HepG2 (cell line): ENCODE data around the gene ELP5. TPM values are rescaled to one million over a fixed set of nuclear protein-coding genes. Genes with fewer than 3 reads are reported as not detected.

Experiments used
- ATAC-seq: fragments of 200-7000 bp; cut with Tn5 transposase; 3 replicates; pipeline ENCODE4 v1.9.1; 2020; ENCODE audit warnings: mild to moderate bottlenecking, moderate library complexity
- BruUV-seq: library from RNA; stranded (reverse); fragments of 400-500 nt; replicated peaks from 2 replicates; lab custom pipeline; 2021; lab: Mats Ljungman, UMichigan
- CTCF ChIA-PET: fragments of 300-600 bp; formaldehyde crosslinking; extraction: SDS; loops from one replicate; lab custom pipeline; 2021; ENCODE audit warnings: low total read pairs, inconsistent platforms, low intra/inter-chr PET ratio; lab: Yijun Ruan, JAX
- POLR2A ChIA-PET: fragments of 350-600 bp; sonication (Branson Sonifier 250); formaldehyde crosslinking; loops from one replicate; lab custom pipeline; 2020; ENCODE audit warnings: antibody characterized with exemption, inconsistent platforms; lab: Yijun Ruan, JAX
- DNase-seq: peaks from one replicate; pipeline ENCODE4 v3.0.0-alpha.2; 2015; ENCODE audit warnings: low spot score
- FAIRE-seq: peaks from 3 replicates; lab custom pipeline; 2011; peaks lifted over from hg19 to GRCh38; lab: Jason Lieb, UNC
- H2AFZ ChIP-seq: one replicate; pipeline ENCODE4 v1.6.1; 2011; ENCODE audit warnings: low read length, inconsistent platforms
- H3K27ac ChIP-seq: fragments of 300-600 bp; 3 replicates; pipeline ENCODE4 v1.8.0; 2011; ENCODE audit warnings: mixed run types, mild to moderate bottlenecking, mixed read lengths, low read length, inconsistent platforms; ENCODE audit not compliant: insufficient read depth; ENCODE audit errors: extremely low read length
- H3K27me3 ChIP-seq, 2 experiments: fragments of 200-600 bp in 1 of 2; 2 replicates in 1 of 2; 3 replicates in 1 of 2; pipeline versions ENCODE4 v1.6.0 to v1.8.0; 2011; ENCODE audit warnings: low read length in 2 of 2, mild to moderate bottlenecking in 2 of 2, moderate library complexity in 2 of 2, inconsistent platforms in 1 of 2; ENCODE audit not compliant: insufficient read depth in 2 of 2, control insufficient read depth in 1 of 2
- H3K36me3 ChIP-seq, 2 experiments: fragments of 200-600 bp in 1 of 2; replicated peaks in 1 of 2; 2 replicates in 1 of 2; 3 replicates in 1 of 2; pipeline versions ENCODE4 v1.5.1 to v1.8.0; 2011; ENCODE audit warnings: low read length in 2 of 2, inconsistent platforms in 1 of 2; ENCODE audit not compliant: insufficient read depth in 2 of 2, control insufficient read depth in 1 of 2
- H3K4me1 ChIP-seq: 2 replicates; pipeline ENCODE4 v1.5.1; 2012; ENCODE audit warnings: low read length, inconsistent platforms; ENCODE audit not compliant: insufficient read depth
- H3K4me2 ChIP-seq: 2 replicates; pipeline ENCODE4 v1.6.0; 2011; ENCODE audit warnings: low read depth, low read length, inconsistent platforms
- H3K4me3 ChIP-seq, 3 experiments: fragments of 200-600 bp in 1 of 3; sonication (generic), shearing (Covaris generic) in 1 of 3; replicated peaks in 1 of 3; 2 replicates each; pipeline ENCODE4 v1.5.1; 2011 to 2016; ENCODE audit warnings: low read length in 3 of 3, inconsistent platforms in 2 of 3, low read depth in 2 of 3, mild to moderate bottlenecking in 2 of 3, control low read depth in 1 of 3, mixed read lengths in 1 of 3; ENCODE audit not compliant: insufficient read depth in 1 of 3
- H3K79me2 ChIP-seq: one replicate; pipeline ENCODE4 v1.6.1; 2011; ENCODE audit warnings: low read length, inconsistent platforms; ENCODE audit not compliant: insufficient read depth
- H3K9ac ChIP-seq: 2 replicates; pipeline ENCODE4 v1.6.0; 2011; ENCODE audit warnings: mild to moderate bottlenecking, low read depth, low read length, inconsistent platforms; ENCODE audit not compliant: insufficient read depth
- H3K9me3 ChIP-seq: 2 replicates; pipeline ENCODE4 v1.5.1; 2012; ENCODE audit warnings: mild to moderate bottlenecking, low read length
- H4K20me1 ChIP-seq: 2 replicates; pipeline ENCODE4 v1.6.0; 2011; ENCODE audit warnings: inconsistent platforms, mild to moderate bottlenecking, low read length, moderate library complexity; ENCODE audit not compliant: insufficient read depth
- AHR ChIP-seq: IDR thresholded peaks from 2 replicates; pipeline ENCODE4 v1.6.1; 2018; ENCODE audit warnings: missing genetic modification reagents, missing compliant biosample characterization
- CC2D1A ChIP-seq: sonication (generic); formaldehyde crosslinking; IDR thresholded peaks from 2 replicates; pipeline ENCODE4 v1.8.1; 2023; ENCODE audit warnings: mild to moderate bottlenecking, missing genetic modification reagents
- KLF11 ChIP-seq: IDR thresholded peaks from 2 replicates; pipeline ENCODE4 v1.6.1; 2016; ENCODE audit warnings: missing compliant biosample characterization
- KLF6 ChIP-seq: IDR thresholded peaks from 2 replicates; pipeline ENCODE4 v1.8.0; 2016; ENCODE audit warnings: missing biosample characterization, missing genetic modification reagents
- NFE2 ChIP-seq: sonication (generic); formaldehyde crosslinking; IDR thresholded peaks from 2 replicates; pipeline ENCODE4 v1.4.0; 2020; ENCODE audit warnings: missing genetic modification reagents
- NFYB ChIP-seq: sonication (generic); formaldehyde crosslinking; IDR thresholded peaks from 2 replicates; pipeline ENCODE4 v1.4.0; 2020; ENCODE audit warnings: missing genetic modification reagents
- THYN1 ChIP-seq: sonication (generic); formaldehyde crosslinking; IDR thresholded peaks from 2 replicates; pipeline ENCODE4 v1.8.1; 2023; ENCODE audit warnings: low read depth, mild to moderate bottlenecking, moderate library complexity, missing genetic modification reagents, borderline replicate concordance
- ZFY ChIP-seq: sonication (generic); formaldehyde crosslinking; IDR thresholded peaks from 2 replicates; pipeline ENCODE4 v1.4.0; 2020; ENCODE audit warnings: missing genetic modification reagents
- ZNF136 ChIP-seq: sonication (generic); formaldehyde crosslinking; IDR thresholded peaks from 2 replicates; pipeline ENCODE4 v1.8.1; 2022; ENCODE audit warnings: low read depth, mild to moderate bottlenecking, moderate library complexity, missing genetic modification reagents
- ZNF44 ChIP-seq: sonication (generic); formaldehyde crosslinking; IDR thresholded peaks from 2 replicates; pipeline ENCODE4 v1.5.1; 2020; ENCODE audit warnings: mild to moderate bottlenecking, missing genetic modification reagents
- ZNF550 ChIP-seq: sonication (generic); formaldehyde crosslinking; IDR thresholded peaks from 2 replicates; pipeline ENCODE4 v1.4.0; 2020; ENCODE audit warnings: mild to moderate bottlenecking, missing genetic modification reagents, borderline replicate concordance
- ZNF570 ChIP-seq: sonication (generic); formaldehyde crosslinking; IDR thresholded peaks from 2 replicates; pipeline ENCODE4 v1.4.0; 2020; ENCODE audit warnings: mild to moderate bottlenecking, missing genetic modification reagents, borderline replicate concordance
- ZNF607 ChIP-seq: sonication (generic); formaldehyde crosslinking; IDR thresholded peaks from 2 replicates; pipeline ENCODE4 v1.5.1; 2020; ENCODE audit warnings: missing genetic modification reagents, mild to moderate bottlenecking, borderline replicate concordance
- ZNF614 ChIP-seq: IDR thresholded peaks from 2 replicates; pipeline ENCODE4 v1.6.1; 2018; ENCODE audit warnings: missing biosample characterization, missing genetic modification reagents, inconsistent platforms, borderline replicate concordance
- WGBS: methylation state at CpG from one replicate; pipeline ENCODE4 v1.1.6; 2017; ENCODE audit warnings: low lambda C conversion rate; 5-methylcytosine and 5-hydroxymethylcytosine counted together
- in situ Hi-C: cut with HindIII; loops from 2 replicates; pipeline ENCODE4 v1.10.0; 2017; ENCODE audit warnings: low pct_unique_long_range_greater_than_20kb; ENCODE audit not compliant: extremely low pct_ligation_motif_present
- intact Hi-C: fragments of 100-400 bp; cut with micrococcal nuclease; formaldehyde crosslinking; loops from one replicate; pipeline ENCODE4 v1.10.0; 2022; ENCODE audit not compliant: unreplicated experiment
- polyA plus RNA-seq, 8 experiments: library from polyadenylated mRNA; depleted of rRNA in 3 of 8; stranded (reverse) in 7 of 8; unstranded in 1 of 8; fragments of >200 nt; fragmentation: Illumina TruSeq in 4 of 8; extraction: Trizol in 4 of 8; gene quantifications; 2 replicates each; pipeline versions ENCODE4 v1.2.1 to v1.2.3, GENCODE V29; 2011 to 2016; ENCODE audit warnings: low read depth in 4 of 8, missing spikeins in 1 of 8, mixed read lengths in 1 of 8; ENCODE audit not compliant: insufficient read depth in 1 of 8
- total RNA-seq, 5 experiments: library from RNA; depleted of rRNA; stranded (reverse); fragments of >200 nt; fragmentation: Illumina TruSeq; extraction: Trizol; gene quantifications; 2 replicates each; pipeline ENCODE4 v1.2.3, GENCODE V29; 2016; ENCODE audit warnings: low read depth in 1 of 5
- TF ChIP-seq, protein P1 (sequence below): sonication (generic); formaldehyde crosslinking; IDR thresholded peaks from 2 replicates; pipeline ENCODE4 v1.5.0; 2020; ENCODE audit warnings: missing genetic modification reagents
- TF ChIP-seq, protein P2 (sequence below): sonication (generic); formaldehyde crosslinking; IDR thresholded peaks from 2 replicates; pipeline ENCODE4 v1.4.0; 2020; ENCODE audit warnings: low read depth, mild to moderate bottlenecking, missing genetic modification reagents
- TF ChIP-seq, protein P3 (sequence below): IDR thresholded peaks from 2 replicates; pipeline ENCODE4 v1.6.1; 2016; ENCODE audit warnings: low read depth

Gene ELP5
- total and polyA plus RNA-seq, 2 of the 13 experiments (the other 11 are each of a cell fraction or from before 2014, with no cell fraction given): 67.6 to 69.8 TPM

GRCh38 chr17:7254511-7254910, 2.5 kb downstream of the ELP5 start:
- peaks cover 0 to 2% of the 10 kb centered on the region in 2 experiments; a peak in 1 of 5 replicates for H3K27me3 ChIP-seq
- no peak for FAIRE-seq
- no peaks in the 10 kb centered on the region for H4K20me1 ChIP-seq
- ATAC-seq: no peak
- no peak for TF ChIP-seq NFYB (CRISPR knock-in tag)
- no peak for TF ChIP-seq ZNF550 (CRISPR knock-in tag)
- no peak for TF ChIP-seq ZNF607 (CRISPR knock-in tag)
- no peak for TF ChIP-seq ZNF136
- TF ChIP-seq, protein P1, sequence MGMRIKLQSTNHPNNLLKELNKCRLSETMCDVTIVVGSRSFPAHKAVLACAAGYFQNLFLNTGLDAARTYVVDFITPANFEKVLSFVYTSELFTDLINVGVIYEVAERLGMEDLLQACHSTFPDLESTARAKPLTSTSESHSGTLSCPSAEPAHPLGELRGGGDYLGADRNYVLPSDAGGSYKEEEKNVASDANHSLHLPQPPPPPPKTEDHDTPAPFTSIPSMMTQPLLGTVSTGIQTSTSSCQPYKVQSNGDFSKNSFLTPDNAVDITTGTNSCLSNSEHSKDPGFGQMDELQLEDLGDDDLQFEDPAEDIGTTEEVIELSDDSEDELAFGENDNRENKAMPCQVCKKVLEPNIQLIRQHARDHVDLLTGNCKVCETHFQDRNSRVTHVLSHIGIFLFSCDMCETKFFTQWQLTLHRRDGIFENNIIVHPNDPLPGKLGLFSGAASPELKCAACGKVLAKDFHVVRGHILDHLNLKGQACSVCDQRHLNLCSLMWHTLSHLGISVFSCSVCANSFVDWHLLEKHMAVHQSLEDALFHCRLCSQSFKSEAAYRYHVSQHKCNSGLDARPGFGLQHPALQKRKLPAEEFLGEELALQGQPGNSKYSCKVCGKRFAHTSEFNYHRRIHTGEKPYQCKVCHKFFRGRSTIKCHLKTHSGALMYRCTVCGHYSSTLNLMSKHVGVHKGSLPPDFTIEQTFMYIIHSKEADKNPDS (CRISPR knock-in tag): no peak
- TF ChIP-seq THYN1 (CRISPR knock-in tag): no peak
- TF ChIP-seq ZNF44 (CRISPR knock-in tag): no peak
- no peak for TF ChIP-seq ZNF614 (CRISPR knock-in tag)
- TF ChIP-seq ZNF570 (CRISPR knock-in tag): no peak
- no peak for TF ChIP-seq AHR (CRISPR knock-in tag)
- no peak for TF ChIP-seq KLF11 (CRISPR knock-in tag)
- TF ChIP-seq, protein P2, sequence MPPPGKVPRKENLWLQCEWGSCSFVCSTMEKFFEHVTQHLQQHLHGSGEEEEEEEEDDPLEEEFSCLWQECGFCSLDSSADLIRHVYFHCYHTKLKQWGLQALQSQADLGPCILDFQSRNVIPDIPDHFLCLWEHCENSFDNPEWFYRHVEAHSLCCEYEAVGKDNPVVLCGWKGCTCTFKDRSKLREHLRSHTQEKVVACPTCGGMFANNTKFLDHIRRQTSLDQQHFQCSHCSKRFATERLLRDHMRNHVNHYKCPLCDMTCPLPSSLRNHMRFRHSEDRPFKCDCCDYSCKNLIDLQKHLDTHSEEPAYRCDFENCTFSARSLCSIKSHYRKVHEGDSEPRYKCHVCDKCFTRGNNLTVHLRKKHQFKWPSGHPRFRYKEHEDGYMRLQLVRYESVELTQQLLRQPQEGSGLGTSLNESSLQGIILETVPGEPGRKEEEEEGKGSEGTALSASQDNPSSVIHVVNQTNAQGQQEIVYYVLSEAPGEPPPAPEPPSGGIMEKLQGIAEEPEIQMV (CRISPR knock-in tag): no peak
- TF ChIP-seq NFE2 (CRISPR knock-in tag): no peak
- no peak for TF ChIP-seq CC2D1A (CRISPR knock-in tag)
- TF ChIP-seq ZFY (CRISPR knock-in tag): no peak
- TF ChIP-seq, protein P3, sequence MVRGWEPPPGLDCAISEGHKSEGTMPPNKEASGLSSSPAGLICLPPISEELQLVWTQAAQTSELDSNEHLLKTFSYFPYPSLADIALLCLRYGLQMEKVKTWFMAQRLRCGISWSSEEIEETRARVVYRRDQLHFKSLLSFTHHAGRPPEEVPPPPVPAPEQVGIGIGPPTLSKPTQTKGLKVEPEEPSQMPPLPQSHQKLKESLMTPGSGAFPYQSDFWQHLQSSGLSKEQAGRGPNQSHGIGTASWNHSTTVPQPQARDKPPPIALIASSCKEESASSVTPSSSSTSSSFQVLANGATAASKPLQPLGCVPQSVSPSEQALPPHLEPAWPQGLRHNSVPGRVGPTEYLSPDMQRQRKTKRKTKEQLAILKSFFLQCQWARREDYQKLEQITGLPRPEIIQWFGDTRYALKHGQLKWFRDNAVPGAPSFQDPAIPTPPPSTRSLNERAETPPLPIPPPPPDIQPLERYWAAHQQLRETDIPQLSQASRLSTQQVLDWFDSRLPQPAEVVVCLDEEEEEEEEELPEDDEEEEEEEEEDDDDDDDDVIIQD: no peak
- TF ChIP-seq KLF6: no peak
- no peak for DNase-seq
- BruUV-seq: no TSS peak
- H3K79me2 ChIP-seq: peaks cover 33% of the 10 kb centered on the region
- H3K9ac ChIP-seq: no peak overlapping the region
- H3K27ac ChIP-seq: no peak overlapping the region
- ChIA-PET POLR2A (interaction anchor here (0.7 kb wide), 2 partner anchors 9 to 27 kb away, joined by 3 read pairs; partner anchors contain the start of gene SLC2A4), CTCF (no interaction called here)
- no peaks in the 10 kb centered on the region for H3K9me3 ChIP-seq
- WGBS: 97% methylated on average over 4 of the region's 4 CpGs
- no peak overlapping the region for H3K4me2 ChIP-seq
- no peak overlapping the region for H2AFZ ChIP-seq
- peaks cover 51% of the 10 kb centered on the region for H3K4me1 ChIP-seq
- intact Hi-C loops: no loop called here
- H3K36me3 ChIP-seq: peaks cover 8 to 13% of the 10 kb centered on the region in 2 experiments; a peak in 4 of 5 replicates
- in situ Hi-C loops: no loop called here
- no peak overlapping the region for H3K4me3 ChIP-seq
